ENCODE results near the gene ZNF574. TPM values are rescaled to one million over a fixed set of nuclear protein-coding genes. Genes with fewer than 3 reads are reported as not detected.

ZNF574 gene
- total RNA-seq, 1 donor from 2014 or later: 20.5 TPM

DNA sequence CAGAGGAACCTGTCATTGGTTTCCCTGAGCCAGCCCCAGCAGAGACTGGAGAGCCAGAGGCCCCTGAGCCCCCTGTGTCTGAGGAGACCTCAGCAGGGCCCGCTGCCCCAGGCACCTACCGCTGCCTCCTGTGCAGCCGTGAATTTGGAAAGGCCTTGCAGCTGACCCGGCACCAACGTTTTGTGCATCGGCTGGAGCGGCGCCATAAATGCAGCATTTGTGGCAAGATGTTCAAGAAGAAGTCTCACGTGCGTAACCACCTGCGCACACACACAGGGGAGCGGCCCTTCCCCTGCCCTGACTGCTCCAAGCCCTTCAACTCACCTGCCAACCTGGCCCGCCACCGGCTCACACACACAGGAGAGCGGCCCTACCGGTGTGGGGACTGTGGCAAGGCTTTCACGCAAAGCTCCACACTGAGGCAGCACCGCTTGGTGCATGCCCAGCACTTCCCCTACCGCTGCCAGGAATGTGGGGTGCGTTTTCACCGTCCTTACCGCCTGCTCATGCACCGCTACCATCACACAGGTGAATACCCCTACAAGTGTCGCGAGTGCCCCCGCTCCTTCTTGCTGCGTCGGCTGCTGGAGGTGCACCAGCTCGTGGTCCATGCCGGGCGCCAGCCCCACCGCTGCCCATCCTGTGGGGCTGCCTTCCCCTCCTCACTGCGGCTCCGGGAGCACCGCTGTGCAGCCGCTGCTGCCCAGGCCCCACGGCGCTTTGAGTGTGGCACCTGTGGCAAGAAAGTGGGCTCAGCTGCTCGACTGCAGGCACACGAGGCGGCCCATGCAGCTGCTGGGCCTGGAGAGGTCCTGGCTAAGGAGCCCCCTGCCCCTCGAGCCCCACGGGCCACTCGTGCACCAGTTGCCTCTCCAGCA lies 4.2 kb downstream of the ZNF574 start:
- no peak for DNase-seq (ENCODE audit: low read depth)

- no peak for DNase-seq (ENCODE audit: low read depth)
Measured at GRCh38 chr19:42080764-42081375, 4.9 kb downstream of the ZNF574 start.

- peak; percentile 37 for DNase-seq (ENCODE audit: low read depth)
Measured at GRCh38 chr19:42081584-42082203, 5.7 kb downstream of the ZNF574 start.

DNA sequence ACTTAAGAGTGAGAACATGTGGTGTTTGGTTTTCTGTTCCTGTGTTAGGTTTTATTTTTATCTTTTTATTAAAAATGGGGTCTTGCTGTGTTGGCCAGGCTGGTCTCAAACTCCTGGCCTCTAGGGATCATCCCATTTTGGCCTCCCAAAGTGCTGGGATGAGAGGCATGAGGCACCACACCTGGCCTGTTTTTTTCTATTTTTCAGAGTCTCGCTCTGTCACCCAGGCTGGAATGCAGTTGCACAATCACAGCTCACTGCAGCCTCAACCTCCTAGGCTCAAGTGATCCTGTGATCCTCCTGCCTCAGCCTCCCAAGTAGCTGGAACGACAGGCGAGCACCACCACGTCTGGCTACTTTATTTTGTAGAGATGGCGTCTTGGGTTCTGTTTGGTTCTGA lies 7.6 kb downstream of the ZNF574 start:
- DNase-seq (ENCODE audit: low read depth): no peak

GRCh38 chr19:42086188-42086736 lies 10.3 kb downstream of the ZNF574 start:
- DNase-seq (ENCODE audit: low read depth): no peak

- DNase-seq (ENCODE audit: low read depth): no peak
Measured at GRCh38 chr19:42086770-42087550, 11.0 kb downstream of the ZNF574 start.

DNA sequence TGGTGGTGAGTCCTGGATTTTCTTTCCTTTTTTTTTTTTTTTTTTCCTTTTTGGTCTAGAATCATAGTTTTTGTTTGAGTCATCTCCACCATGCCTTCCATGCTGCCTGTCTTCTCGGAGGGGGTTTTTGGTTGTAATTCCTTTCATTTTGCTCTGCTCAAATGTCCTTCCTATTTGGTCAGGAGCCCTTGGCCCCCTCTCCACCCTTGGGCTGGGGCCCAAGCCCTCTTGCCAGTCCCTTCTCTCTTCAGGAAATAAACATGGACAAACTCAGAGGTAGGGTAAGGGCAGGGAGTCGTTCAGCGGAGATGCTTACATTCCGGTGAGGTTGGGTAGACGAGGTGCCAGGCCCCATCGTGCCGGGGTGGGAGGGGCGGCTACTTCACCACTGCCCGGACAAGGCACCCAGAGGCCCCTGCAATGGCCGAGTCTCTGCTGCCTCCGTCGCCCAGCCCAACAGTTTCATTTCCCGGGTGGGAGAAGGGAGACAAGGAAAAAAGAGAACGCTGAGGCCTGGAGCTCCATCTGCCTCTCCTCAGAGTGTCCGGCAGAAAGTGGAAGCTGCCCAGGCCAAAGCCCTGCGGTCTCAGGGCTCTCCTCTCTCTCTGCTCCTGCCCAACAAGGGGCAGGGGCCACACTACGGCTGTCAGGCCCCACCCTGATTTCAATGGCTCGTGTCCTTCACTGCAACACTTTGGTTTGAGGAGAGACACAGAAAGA lies 12.7 kb downstream of the ZNF574 start:
- peak; percentile 53 for DNase-seq (ENCODE audit: low read depth)

DNA sequence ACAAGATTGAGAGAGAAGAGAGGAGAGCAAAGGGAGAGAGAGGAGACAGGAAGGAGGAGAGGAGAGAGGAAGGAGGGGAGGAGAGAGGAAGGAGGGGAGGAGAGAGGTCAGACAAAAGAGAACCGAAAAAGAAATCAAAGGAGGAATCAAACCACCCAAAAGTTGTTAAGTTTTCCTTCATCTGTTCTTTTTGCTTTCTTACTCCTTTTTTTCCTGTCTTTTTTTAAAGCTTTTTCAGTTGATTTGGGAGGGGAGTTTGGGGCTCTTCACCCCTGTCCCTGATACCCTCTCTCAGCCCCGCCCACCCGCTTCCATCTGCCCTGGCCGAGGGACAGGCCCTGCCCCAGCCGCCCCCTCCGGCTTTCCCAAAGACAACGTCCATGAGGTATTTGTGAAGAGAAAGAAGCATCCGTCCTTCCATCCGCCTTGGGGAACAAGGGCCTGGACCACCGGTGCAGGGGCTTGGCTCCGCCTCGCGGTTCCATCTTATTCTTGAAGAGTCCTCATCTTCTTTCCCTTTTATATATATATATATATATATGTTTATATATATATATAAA lies 13.3 kb downstream of the ZNF574 start:
- no peak for DNase-seq (ENCODE audit: low read depth)

DNA sequence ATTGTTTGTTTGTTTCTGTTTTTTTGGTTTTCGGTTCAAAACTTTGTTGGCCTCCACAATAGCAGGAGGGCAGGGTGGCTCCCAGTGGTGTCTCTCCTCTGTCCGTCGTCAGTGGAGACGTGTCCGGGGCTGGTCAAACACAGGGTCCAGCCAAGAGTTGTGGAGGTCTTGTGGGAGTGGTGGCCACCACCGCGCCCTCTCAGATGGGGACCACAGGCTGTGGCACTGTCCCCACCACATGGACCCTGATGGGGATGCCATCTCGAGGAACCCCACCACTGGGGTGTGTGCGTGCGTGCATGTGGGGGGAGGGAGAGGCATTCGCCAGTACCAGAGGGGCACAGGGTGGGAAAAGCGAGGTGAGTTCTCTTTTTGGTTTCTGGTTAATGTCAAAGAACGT lies 13.8 kb downstream of the ZNF574 start:
- no peak for DNase-seq (ENCODE audit: low read depth)

DNA sequence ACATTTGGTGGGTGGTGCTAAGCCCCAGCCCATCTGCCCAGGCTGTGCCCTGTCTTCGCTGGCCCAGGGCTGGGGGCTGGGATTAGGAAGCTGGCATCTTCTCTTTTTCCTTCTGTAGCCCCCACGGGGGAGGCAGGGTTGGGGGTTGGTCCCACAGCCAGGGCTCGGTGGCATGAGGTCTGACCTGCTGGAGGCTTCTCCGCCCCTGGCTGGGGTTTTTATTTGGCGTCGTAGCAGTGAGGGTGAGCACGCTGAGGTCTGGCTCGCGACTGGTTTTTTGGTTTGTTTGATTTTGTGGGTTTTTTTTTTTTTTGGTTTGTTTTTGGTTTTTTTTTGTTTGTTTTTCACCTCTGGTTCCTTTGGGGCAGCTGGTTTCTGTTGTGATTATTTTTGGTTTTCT lies 14.7 kb downstream of the ZNF574 start:
- no peak for DNase-seq (ENCODE audit: low read depth)

DNA sequence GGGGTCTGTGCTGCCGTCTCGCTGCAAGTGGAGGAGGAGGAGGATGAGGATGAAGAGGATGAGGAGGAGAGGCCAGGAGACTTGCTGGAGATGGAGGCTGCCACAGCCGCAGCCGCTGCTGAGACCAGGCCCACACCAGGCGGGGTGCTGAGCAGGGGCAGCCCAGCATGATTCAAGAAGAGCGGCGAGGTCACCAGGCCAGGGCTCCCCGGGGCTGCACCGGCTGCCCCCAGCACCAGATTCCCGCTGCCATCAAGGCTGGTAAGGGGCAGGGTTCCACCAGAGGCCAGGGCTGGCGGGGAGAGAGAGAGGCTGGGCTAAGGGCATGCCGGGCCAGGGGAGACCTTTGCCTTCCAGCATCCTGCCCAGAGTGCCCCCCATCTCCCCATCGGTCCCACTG lies 15.3 kb downstream of the ZNF574 start:
- no peak for DNase-seq (ENCODE audit: low read depth)

DNA sequence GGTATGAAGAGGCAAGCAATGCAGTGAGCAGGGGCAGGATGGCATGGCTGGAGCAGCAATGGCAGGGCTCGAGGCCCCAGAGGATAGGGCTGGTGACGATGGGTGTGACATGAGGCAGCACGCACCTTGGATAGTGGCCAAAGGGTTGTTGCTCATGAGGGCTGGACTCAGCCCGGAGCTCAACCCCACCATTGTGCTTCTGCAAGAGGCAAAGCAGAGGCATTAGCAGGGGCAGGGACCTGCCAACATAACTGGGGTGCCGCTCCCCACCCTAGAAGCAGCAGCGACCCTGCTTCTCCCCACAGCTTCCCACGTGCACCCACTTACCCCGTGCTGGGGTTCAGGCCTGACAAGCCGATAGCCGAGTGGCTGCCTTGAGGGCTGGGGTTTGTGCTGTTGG lies 15.8 kb downstream of the ZNF574 start:
- DNase-seq (ENCODE audit: low read depth): no peak

DNA sequence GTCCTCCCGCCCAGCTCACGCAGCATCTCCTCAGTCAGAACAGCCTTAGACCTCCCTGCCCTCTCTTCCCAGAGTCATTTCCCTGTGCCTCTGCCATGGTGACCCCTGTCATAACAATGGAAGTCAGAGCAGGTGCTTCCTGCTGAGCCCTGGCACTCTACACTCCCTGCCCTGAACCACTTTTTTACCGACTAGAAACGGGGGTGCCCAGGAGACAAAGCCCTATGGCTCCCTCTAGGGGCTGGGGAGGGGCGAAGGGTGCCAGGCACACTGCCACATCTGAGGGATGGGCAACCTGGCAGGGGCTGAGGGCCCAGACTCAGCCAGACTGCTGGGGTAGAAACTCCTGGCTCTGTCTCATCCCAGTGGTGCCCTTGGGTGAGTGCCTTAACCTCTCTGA lies 16.4 kb downstream of the ZNF574 start:
- DNase-seq (ENCODE audit: low read depth): no peak

DNA sequence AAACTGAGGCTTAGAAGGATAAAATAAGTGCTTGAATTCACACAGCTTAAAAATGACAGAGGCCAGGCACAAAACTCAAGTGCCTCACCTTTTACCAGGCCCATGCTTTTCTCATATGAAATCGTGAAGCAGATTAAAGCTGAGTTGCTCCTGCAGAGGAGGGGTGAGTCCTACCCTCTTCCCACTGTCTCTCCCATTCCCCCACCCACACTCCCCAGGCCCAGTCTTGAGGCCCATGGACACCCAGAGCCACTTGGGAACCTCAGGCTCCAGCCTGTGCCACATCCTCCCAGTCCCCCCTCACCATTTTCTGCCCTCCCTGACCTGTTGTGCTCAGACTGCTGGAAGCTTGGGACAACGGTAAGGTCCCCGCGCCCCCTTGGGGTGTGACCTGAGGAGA lies 17.5 kb downstream of the ZNF574 start:
- DNase-seq (ENCODE audit: low read depth): no peak

DNA sequence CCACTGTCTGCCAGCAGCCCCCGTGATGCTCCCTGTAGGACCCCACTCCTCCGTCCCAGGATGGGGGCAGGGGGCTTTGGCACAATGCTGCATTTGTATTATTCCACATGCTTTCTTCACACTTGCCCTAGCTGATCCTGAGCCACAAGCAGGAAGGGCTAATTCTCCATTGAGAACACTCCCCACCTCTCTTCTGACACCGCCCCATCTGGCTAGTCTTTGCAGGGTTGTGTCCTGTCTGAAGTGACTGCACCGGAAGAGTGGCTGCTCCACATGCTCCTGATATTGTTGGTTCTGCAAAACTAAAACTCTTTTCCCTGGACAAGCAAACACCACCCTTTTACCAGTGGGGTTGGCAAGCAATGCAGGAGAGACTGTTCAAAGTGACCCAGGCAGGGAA lies 18.0 kb downstream of the ZNF574 start:
- DNase-seq (ENCODE audit: low read depth): no peak

- no peak for DNase-seq (ENCODE audit: low read depth)
Measured at GRCh38 chr19:42095142-42095813, 19.3 kb downstream of the ZNF574 start.

DNA sequence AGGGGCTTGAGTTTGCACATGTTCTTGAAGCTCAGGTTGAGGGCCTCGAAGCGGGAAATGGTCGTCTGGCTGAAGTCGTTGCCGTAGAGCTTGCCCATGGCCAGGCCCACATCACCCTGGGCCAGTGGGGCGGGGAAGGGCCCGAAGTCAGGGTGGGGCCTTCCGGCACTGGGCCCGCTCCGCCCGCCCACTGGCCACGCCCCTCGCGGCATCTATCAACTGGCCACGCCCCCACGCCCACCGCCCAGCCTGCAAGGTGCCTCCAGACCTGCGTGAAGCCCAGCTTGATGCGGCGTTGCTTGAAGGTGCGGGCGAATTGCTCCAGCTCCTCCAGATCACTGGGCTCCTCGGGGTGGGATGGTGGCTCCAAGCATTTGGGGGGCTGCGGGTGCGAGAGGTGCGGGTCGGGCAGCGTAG lies 19.9 kb downstream of the ZNF574 start:
- DNase-seq (ENCODE audit: low read depth): no peak

GRCh38 chr19:42096255-42096837 lies 20.4 kb downstream of the ZNF574 start:
- no peak for DNase-seq (ENCODE audit: low read depth)

- no peak for DNase-seq (ENCODE audit: low read depth)
Measured at GRCh38 chr19:42097461-42097860, 21.5 kb downstream of the ZNF574 start.

DNA sequence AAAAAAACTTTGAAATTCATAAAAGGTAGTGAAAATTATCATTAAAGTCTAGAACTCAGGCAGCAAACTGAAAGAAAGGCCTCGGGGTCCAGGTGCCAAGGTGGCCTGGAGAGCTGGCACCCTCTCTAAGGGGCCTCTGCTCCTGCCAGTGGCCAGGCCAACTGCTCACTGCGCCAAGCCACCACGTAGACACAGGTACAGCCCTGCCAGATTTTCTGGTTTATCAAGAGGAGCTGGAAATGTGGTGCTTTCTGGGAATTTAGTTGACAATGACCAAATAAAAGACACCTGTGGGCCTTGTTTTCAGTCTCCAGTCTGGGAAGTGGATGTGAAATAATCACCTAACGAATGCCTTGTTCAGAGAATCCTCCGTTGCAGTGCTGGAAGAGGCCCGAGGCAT lies 22.8 kb downstream of the ZNF574 start:
- DNase-seq (ENCODE audit: low read depth): no peak

All from renal cortical epithelial cell (primary cell).